ENCODE measurements around the gene RUNX3. TPM values are rescaled to one million over a fixed set of nuclear protein-coding genes. Genes with fewer than 3 reads are reported as not detected.

Gene RUNX3
- total RNA-seq, 1 experiment from 2014 or later: 3.7 TPM

- H3K9me2 ChIP-seq (replicated peaks; ENCODE audit: low read length): no peaks in the 10 kb centered on the region
- H4K20me1 ChIP-seq (ENCODE audit: low read length): no peaks in the 10 kb centered on the region
- H3K79me2 ChIP-seq (ENCODE audit: low read length): no peaks in the 10 kb centered on the region
- H2AFZ ChIP-seq (ENCODE audit: low read length): no peak overlapping the region
- peak overlapping the region; percentile 23; the same call in 1 of the 2 replicates for H3K27ac ChIP-seq (ENCODE audit: low read length)
- H3K4me2 ChIP-seq (ENCODE audit: low read length): no peak overlapping the region; the same call in 1 of the 2 replicates
- no peaks in the 10 kb centered on the region for H3F3A ChIP-seq (ENCODE audit: low read length, unreplicated experiment)
- DNase-seq (no peak), ATAC-seq (no peak)
- intact Hi-C loops (cut with micrococcal nuclease): no loop called here
- ChIA-PET POLR2A (ENCODE audit: unreplicated experiment) (no interaction called here), CTCF (no interaction called here)
- no TSS peak for BruUV-seq (replicated peaks)
- H3K9me3 ChIP-seq (ENCODE audit: low read length): no peaks in the 10 kb centered on the region
- no peak for TF ChIP-seq CTCF (conservative IDR thresholded peaks at IDR 0.05; ENCODE audit: low read depth, low read length)
- no peak for TF ChIP-seq EZH2phosphoT487 (IDR thresholded peaks at IDR 0.05; ENCODE audit: borderline replicate concordance, low read length)
- TF ChIP-seq EZH2 (IDR thresholded peaks at IDR 0.05; ENCODE audit: low read length, unreplicated experiment): no peak
- H3K4me1 ChIP-seq (ENCODE audit: insufficient read depth, low read length): peaks cover 21% of the 10 kb centered on the region
- H3K36me3 ChIP-seq (ENCODE audit: low read depth, low read length): no peaks in the 10 kb centered on the region
- no peaks in the 10 kb centered on the region for H3K27me3 ChIP-seq (ENCODE audit: low read length)
- H3K9ac ChIP-seq (ENCODE audit: low read length): no peak overlapping the region
- H3K4me3 ChIP-seq (ENCODE audit: low read length): no peak overlapping the region
Measured at GRCh38 chr1:24954631-24955030, 24.6 kb upstream of the RUNX3 start.

- no peaks in the 10 kb centered on the region for H3K27me3 ChIP-seq (ENCODE audit: low read length)
- H3K36me3 ChIP-seq (ENCODE audit: low read depth, low read length): no peaks in the 10 kb centered on the region
- H3K4me1 ChIP-seq (ENCODE audit: insufficient read depth, low read length): peaks cover 27% of the 10 kb centered on the region
- H3K27ac ChIP-seq (ENCODE audit: low read length): no peak overlapping the region
- no peaks in the 10 kb centered on the region for H3K9me3 ChIP-seq (ENCODE audit: low read length)
- CTCF ChIA-PET: interaction anchor here (0.6 kb wide), 1 partner anchor 25 kb away, joined by 7 read pairs; no protein-coding TSS in a partner anchor
- no peaks in the 10 kb centered on the region for H3K9me2 ChIP-seq (replicated peaks; ENCODE audit: low read length)
- no peak for DNase-seq
- H3K9ac ChIP-seq (ENCODE audit: low read length): no peak overlapping the region
- TF ChIP-seq EZH2 (IDR thresholded peaks at IDR 0.05; ENCODE audit: low read length, unreplicated experiment): no peak
- no peak for TF ChIP-seq EZH2phosphoT487 (IDR thresholded peaks at IDR 0.05; ENCODE audit: borderline replicate concordance, low read length)
- no peak for TF ChIP-seq CTCF (conservative IDR thresholded peaks at IDR 0.05; ENCODE audit: low read depth, low read length)
- H3K4me3 ChIP-seq (ENCODE audit: low read length): no peak overlapping the region
- H3F3A ChIP-seq (ENCODE audit: low read length, unreplicated experiment): no peaks in the 10 kb centered on the region
- H3K4me2 ChIP-seq (ENCODE audit: low read length): no peak overlapping the region
- no peaks in the 10 kb centered on the region for H4K20me1 ChIP-seq (ENCODE audit: low read length)
- ATAC-seq: no peak
- POLR2A ChIA-PET (ENCODE audit: unreplicated experiment): no interaction called here
- no peak overlapping the region for H2AFZ ChIP-seq (ENCODE audit: low read length)
- BruUV-seq (replicated peaks): no TSS peak
- H3K79me2 ChIP-seq (ENCODE audit: low read length): no peaks in the 10 kb centered on the region
- intact Hi-C loops (cut with micrococcal nuclease): no loop called here
Measured at GRCh38 chr1:24954022-24954421, 23.9 kb upstream of the RUNX3 start.

- H3K4me2 ChIP-seq (ENCODE audit: low read length): no peak overlapping the region
- CTCF ChIA-PET: no interaction called here
- ATAC-seq: no peak
Measured at GRCh38 chr1:24952413-24952841, 22.4 kb upstream of the RUNX3 start.

More at GRCh38 chr1:24952413-24952841, 22.4 kb upstream of the RUNX3 start:
- H3K27ac ChIP-seq (ENCODE audit: low read length): no peak overlapping the region
- no peaks in the 10 kb centered on the region for H3K9me3 ChIP-seq (ENCODE audit: low read length)
- H3K9ac ChIP-seq (ENCODE audit: low read length): no peak overlapping the region
- no peak overlapping the region for H2AFZ ChIP-seq (ENCODE audit: low read length)
- no peaks in the 10 kb centered on the region for H3K27me3 ChIP-seq (ENCODE audit: low read length)
- DNase-seq: no peak
- no peak overlapping the region for H3K4me3 ChIP-seq (ENCODE audit: low read length)
- no peak for TF ChIP-seq EZH2phosphoT487 (IDR thresholded peaks at IDR 0.05; ENCODE audit: borderline replicate concordance, low read length)
- TF ChIP-seq CTCF (conservative IDR thresholded peaks at IDR 0.05; ENCODE audit: low read depth, low read length): no peak
- TF ChIP-seq EZH2 (IDR thresholded peaks at IDR 0.05; ENCODE audit: low read length, unreplicated experiment): no peak
- no peaks in the 10 kb centered on the region for H4K20me1 ChIP-seq (ENCODE audit: low read length)
- no peaks in the 10 kb centered on the region for H3K79me2 ChIP-seq (ENCODE audit: low read length)
- intact Hi-C loops (cut with micrococcal nuclease): no loop called here
- no peaks in the 10 kb centered on the region for H3F3A ChIP-seq (ENCODE audit: low read length, unreplicated experiment)
- H3K9me2 ChIP-seq (replicated peaks; ENCODE audit: low read length): no peaks in the 10 kb centered on the region
- H3K4me1 ChIP-seq (ENCODE audit: insufficient read depth, low read length): peaks cover 29% of the 10 kb centered on the region
- H3K36me3 ChIP-seq (ENCODE audit: low read depth, low read length): no peaks in the 10 kb centered on the region
- no TSS peak for BruUV-seq (replicated peaks)
- POLR2A ChIA-PET (ENCODE audit: unreplicated experiment): no interaction called here
